HEK293 (cell line): ENCODE measurements around the gene SUSD4.

Experiments used
- CTCF ChIA-PET: fragments of 350-600 bp; formaldehyde crosslinking; extraction: SDS; loops from one replicate; lab custom pipeline; 2021; ENCODE audit warnings: antibody characterized with exemption; lab: Yijun Ruan, JAX
- POLR2A ChIA-PET: fragments of 300-600 bp; formaldehyde crosslinking; extraction: SDS; loops from one replicate; lab custom pipeline; 2020; ENCODE audit warnings: antibody characterized with exemption, inconsistent platforms; lab: Yijun Ruan, JAX
- H3K27ac ChIP-seq: fragments of 200-500 bp; sonication (Bioruptor generic); 2 replicates; pipeline ENCODE4 v1.5.1; 2014; ENCODE audit warnings: low read depth, low read length, control low read depth, inconsistent platforms; ENCODE audit errors: extremely low read depth
- H3K36me3 ChIP-seq, 2 experiments: fragments of 200-500 bp in 1 of 2; sonication (Bioruptor generic) in 1 of 2; 1 replicate in 1 of 2; 2 replicates in 1 of 2; pipeline ENCODE4 v1.5.1; 2014 to 2017; ENCODE audit warnings: inconsistent platforms in 2 of 2, low read length in 2 of 2; ENCODE audit not compliant: control insufficient read depth in 2 of 2, insufficient read depth in 1 of 2
- H3K4me1 ChIP-seq: fragments of 200-500 bp; sonication (Bioruptor generic); 2 replicates; pipeline ENCODE4 v1.5.1; 2014; ENCODE audit warnings: mild to moderate bottlenecking, low read length, inconsistent platforms; ENCODE audit not compliant: control insufficient read depth, insufficient read depth
- H3K4me3 ChIP-seq: 2 replicates; pipeline ENCODE4 v1.5.1; 2011; ENCODE audit warnings: low read depth, mild to moderate bottlenecking, control low read depth, low read length, moderate library complexity
- H3K9me3 ChIP-seq: fragments of 200-500 bp; sonication (Bioruptor generic); 2 replicates; pipeline ENCODE4 v1.5.1; 2014; ENCODE audit warnings: low read depth, low read length, inconsistent platforms; ENCODE audit not compliant: control insufficient read depth, insufficient read depth
- GLI2 ChIP-seq: fragments of 450-650 bp; formaldehyde crosslinking; IDR thresholded peaks from 2 replicates; pipeline ENCODE4; 2017; ENCODE audit warnings: missing biosample characterization, missing genetic modification characterization, low read depth, borderline replicate concordance
- KLF10 ChIP-seq: fragments of 450-650 bp; IDR thresholded peaks from 2 replicates; pipeline ENCODE4 v1.5.1; 2018; ENCODE audit warnings: missing biosample characterization, mild to moderate bottlenecking, missing genetic modification characterization
- PRDM10 ChIP-seq: fragments of 450-650 bp; formaldehyde crosslinking; IDR thresholded peaks from 2 replicates; pipeline ENCODE4 v1.5.1; 2016; ENCODE audit warnings: missing biosample characterization, missing genetic modification characterization
- REPIN1 ChIP-seq: fragments of 450-650 bp; formaldehyde crosslinking; IDR thresholded peaks from 2 replicates; pipeline ENCODE4 v1.5.1; 2017; ENCODE audit warnings: missing biosample characterization, missing genetic modification characterization, low read depth
- SALL2 ChIP-seq: fragments of 450-650 bp; formaldehyde crosslinking; IDR thresholded peaks from 2 replicates; pipeline ENCODE4 v1.5.0; 2017; ENCODE audit warnings: missing biosample characterization, mild to moderate bottlenecking, missing genetic modification characterization, borderline replicate concordance
- ZNF157 ChIP-seq: fragments of 450-650 bp; formaldehyde crosslinking; IDR thresholded peaks from 2 replicates; pipeline ENCODE4 v1.5.1; 2016; ENCODE audit warnings: missing biosample characterization, missing genetic modification characterization
- ZNF19 ChIP-seq: fragments of 450-650 bp; formaldehyde crosslinking; IDR thresholded peaks from 2 replicates; pipeline ENCODE4; 2016; ENCODE audit warnings: missing biosample characterization, missing genetic modification characterization, low read depth
- ZNF248 ChIP-seq: fragments of 450-650 bp; formaldehyde crosslinking; IDR thresholded peaks from 2 replicates; pipeline ENCODE4 v1.5.1; 2017; ENCODE audit warnings: missing biosample characterization, missing genetic modification characterization
- ZNF274 ChIP-seq, 2 experiments: fragments of 200-500 bp in 1 of 2; fragments of 450-650 bp in 1 of 2; sonication (Bioruptor generic) in 1 of 2; formaldehyde crosslinking in 1 of 2; IDR thresholded peaks; 2 replicates each; pipeline versions ENCODE4 v1.5.1 to v1.6.1; 2014 to 2016; ENCODE audit warnings: borderline replicate concordance in 1 of 2, inconsistent platforms in 1 of 2, low read length in 1 of 2, missing biosample characterization in 1 of 2, missing genetic modification characterization in 1 of 2
- ZNF366 ChIP-seq: fragments of 450-650 bp; formaldehyde crosslinking; conservative IDR thresholded peaks from 2 replicates; pipeline ENCODE4 v1.5.1; 2016; ENCODE audit warnings: missing biosample characterization, missing genetic modification characterization
- ZNF433 ChIP-seq: fragments of 450-650 bp; formaldehyde crosslinking; IDR thresholded peaks from 2 replicates; pipeline ENCODE4 v1.5.1; 2016; ENCODE audit warnings: missing biosample characterization, missing genetic modification characterization, low read depth
- ZNF449 ChIP-seq: fragments of 450-650 bp; formaldehyde crosslinking; IDR thresholded peaks from 2 replicates; pipeline ENCODE4 v1.5.1; 2017; ENCODE audit warnings: missing biosample characterization, mild to moderate bottlenecking, missing genetic modification characterization, moderate library complexity
- ZNF473 ChIP-seq: fragments of 450-650 bp; formaldehyde crosslinking; IDR thresholded peaks from 2 replicates; pipeline ENCODE4 v1.5.1; 2017; ENCODE audit warnings: missing biosample characterization, missing genetic modification characterization
- ZNF621 ChIP-seq: fragments of 450-650 bp; formaldehyde crosslinking; IDR thresholded peaks from 2 replicates; pipeline ENCODE4 v1.5.1; 2017; ENCODE audit warnings: missing biosample characterization, missing genetic modification characterization
- ZNF692 ChIP-seq: fragments of 450-650 bp; formaldehyde crosslinking; IDR thresholded peaks from 2 replicates; pipeline ENCODE4 v1.5.1; 2016; ENCODE audit warnings: missing biosample characterization, missing genetic modification characterization
- ZSCAN30 ChIP-seq: fragments of 450-650 bp; IDR thresholded peaks from 2 replicates; pipeline ENCODE4 v1.5.1; 2018; ENCODE audit warnings: missing biosample characterization, mild to moderate bottlenecking, missing genetic modification characterization, moderate library complexity
- TF ChIP-seq, protein P1 (sequence below): fragments of 450-650 bp; formaldehyde crosslinking; IDR thresholded peaks from 2 replicates; pipeline ENCODE4 v1.5.1; 2016; ENCODE audit warnings: missing biosample characterization, missing genetic modification characterization
- TF ChIP-seq, protein P2 (sequence below): fragments of 450-650 bp; formaldehyde crosslinking; IDR thresholded peaks from 2 replicates; pipeline ENCODE4 v1.5.1; 2016; ENCODE audit warnings: missing biosample characterization, missing genetic modification characterization

Gene SUSD4

GRCh38 chr1:223276029-223276428 lies 87.9 kb downstream of the SUSD4 start (continued):
- TF ChIP-seq GLI2 (tag by site-specific recombination) (no peak), REPIN1 (tag by site-specific recombination) (no peak), ZNF366 (tag by site-specific recombination) (no peak), ZNF621 (tag by site-specific recombination) (no peak)

DNA sequence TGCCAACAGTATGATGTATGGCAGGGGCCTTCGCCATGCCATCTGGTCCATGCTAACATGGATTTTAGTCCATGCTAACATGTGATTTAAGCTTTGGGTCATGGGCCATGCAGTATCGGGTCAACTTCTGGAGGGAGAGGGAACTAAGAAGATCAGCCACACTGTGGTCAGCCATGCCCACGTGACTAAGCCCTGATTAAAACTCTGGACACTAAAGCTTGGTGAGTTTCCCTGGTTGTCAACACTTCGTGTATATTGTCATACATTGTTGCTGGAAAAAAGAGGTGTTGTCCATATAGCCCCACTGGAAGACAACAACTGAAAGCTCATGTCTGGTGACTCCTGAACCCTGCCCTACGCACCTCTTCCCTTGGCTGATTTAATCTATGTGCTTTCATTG lies 90.5 kb downstream of the SUSD4 start:
- Histone ChIP-seq H3K27ac (no peak overlapping the region), H3K9me3 (no peaks in the 10 kb centered on the region), H3K4me1 (no peaks in the 10 kb centered on the region), H3K4me3 (no peak overlapping the region), H3K36me3 (no peaks in the 10 kb centered on the region)
- TF ChIP-seq ZNF19 (tag by site-specific recombination) (no peak), ZNF248 (tag by site-specific recombination) (no peak), ZNF274 (IDR thresholded peaks at IDR 0.05; ENCODE audit: low read length) (no peak), ZNF274 (tag by site-specific recombination; IDR thresholded peaks at IDR 0.05; ENCODE audit: borderline replicate concordance) (no peak), KLF10 (no peak), ZSCAN30 (tag by site-specific recombination) (no peak), SALL2 (tag by site-specific recombination) (no peak), ZNF473 (tag by site-specific recombination) (no peak), PRDM10 (no peak)
- TF ChIP-seq, protein P1, sequence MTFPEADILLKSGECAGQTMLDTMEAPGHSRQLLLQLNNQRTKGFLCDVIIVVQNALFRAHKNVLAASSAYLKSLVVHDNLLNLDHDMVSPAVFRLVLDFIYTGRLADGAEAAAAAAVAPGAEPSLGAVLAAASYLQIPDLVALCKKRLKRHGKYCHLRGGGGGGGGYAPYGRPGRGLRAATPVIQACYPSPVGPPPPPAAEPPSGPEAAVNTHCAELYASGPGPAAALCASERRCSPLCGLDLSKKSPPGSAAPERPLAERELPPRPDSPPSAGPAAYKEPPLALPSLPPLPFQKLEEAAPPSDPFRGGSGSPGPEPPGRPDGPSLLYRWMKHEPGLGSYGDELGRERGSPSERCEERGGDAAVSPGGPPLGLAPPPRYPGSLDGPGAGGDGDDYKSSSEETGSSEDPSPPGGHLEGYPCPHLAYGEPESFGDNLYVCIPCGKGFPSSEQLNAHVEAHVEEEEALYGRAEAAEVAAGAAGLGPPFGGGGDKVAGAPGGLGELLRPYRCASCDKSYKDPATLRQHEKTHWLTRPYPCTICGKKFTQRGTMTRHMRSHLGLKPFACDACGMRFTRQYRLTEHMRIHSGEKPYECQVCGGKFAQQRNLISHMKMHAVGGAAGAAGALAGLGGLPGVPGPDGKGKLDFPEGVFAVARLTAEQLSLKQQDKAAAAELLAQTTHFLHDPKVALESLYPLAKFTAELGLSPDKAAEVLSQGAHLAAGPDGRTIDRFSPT (tag by site-specific recombination): no peak
- POLR2A ChIA-PET: no interaction called here
- CTCF ChIA-PET: interaction anchor here (0.6 to 2.0 kb wide), 6 partner anchors 41 to 354 kb away, joined by 3 to 4 read pairs (median 3); no protein-coding TSS in a partner anchor

- CTCF ChIA-PET: interaction anchor here (0.7 to 1.1 kb wide), 2 partner anchors 40 to 357 kb away, joined by 3 read pairs; no protein-coding TSS in a partner anchor
- no peaks in the 10 kb centered on the region for H3K9me3 ChIP-seq
- H3K36me3 ChIP-seq: no peaks in the 10 kb centered on the region
- H3K4me1 ChIP-seq: no peaks in the 10 kb centered on the region
- no peak overlapping the region for H3K4me3 ChIP-seq
- POLR2A ChIA-PET: interaction anchor here (0.5 kb wide), 1 partner anchor 345 kb away, joined by 3 read pairs; no protein-coding TSS in a partner anchor
- no peak overlapping the region for H3K27ac ChIP-seq
- TF ChIP-seq ZNF248 (tag by site-specific recombination): no peak
- no peak for TF ChIP-seq ZNF433 (tag by site-specific recombination)
- no peak for TF ChIP-seq ZNF449 (tag by site-specific recombination)
- TF ChIP-seq, protein P2, sequence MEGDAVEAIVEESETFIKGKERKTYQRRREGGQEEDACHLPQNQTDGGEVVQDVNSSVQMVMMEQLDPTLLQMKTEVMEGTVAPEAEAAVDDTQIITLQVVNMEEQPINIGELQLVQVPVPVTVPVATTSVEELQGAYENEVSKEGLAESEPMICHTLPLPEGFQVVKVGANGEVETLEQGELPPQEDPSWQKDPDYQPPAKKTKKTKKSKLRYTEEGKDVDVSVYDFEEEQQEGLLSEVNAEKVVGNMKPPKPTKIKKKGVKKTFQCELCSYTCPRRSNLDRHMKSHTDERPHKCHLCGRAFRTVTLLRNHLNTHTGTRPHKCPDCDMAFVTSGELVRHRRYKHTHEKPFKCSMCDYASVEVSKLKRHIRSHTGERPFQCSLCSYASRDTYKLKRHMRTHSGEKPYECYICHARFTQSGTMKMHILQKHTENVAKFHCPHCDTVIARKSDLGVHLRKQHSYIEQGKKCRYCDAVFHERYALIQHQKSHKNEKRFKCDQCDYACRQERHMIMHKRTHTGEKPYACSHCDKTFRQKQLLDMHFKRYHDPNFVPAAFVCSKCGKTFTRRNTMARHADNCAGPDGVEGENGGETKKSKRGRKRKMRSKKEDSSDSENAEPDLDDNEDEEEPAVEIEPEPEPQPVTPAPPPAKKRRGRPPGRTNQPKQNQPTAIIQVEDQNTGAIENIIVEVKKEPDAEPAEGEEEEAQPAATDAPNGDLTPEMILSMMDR (tag by site-specific recombination): no peak
- no peak for TF ChIP-seq ZNF692
- TF ChIP-seq ZNF157 (tag by site-specific recombination): no peak
These were observed 92.7 kb downstream of the SUSD4 start for GRCh38 chr1:223271085-223271781.
